ENCODE results near the gene C10orf71. TPM values are rescaled to one million over a fixed set of nuclear protein-coding genes. Genes with fewer than 3 reads are reported as not detected.

C10orf71 gene
- total RNA-seq, 1 donor: not detected

GRCh38 chr10:49364747-49365146, 65.8 kb downstream of the C10orf71 start:
- TF ChIP-seq, protein P1, sequence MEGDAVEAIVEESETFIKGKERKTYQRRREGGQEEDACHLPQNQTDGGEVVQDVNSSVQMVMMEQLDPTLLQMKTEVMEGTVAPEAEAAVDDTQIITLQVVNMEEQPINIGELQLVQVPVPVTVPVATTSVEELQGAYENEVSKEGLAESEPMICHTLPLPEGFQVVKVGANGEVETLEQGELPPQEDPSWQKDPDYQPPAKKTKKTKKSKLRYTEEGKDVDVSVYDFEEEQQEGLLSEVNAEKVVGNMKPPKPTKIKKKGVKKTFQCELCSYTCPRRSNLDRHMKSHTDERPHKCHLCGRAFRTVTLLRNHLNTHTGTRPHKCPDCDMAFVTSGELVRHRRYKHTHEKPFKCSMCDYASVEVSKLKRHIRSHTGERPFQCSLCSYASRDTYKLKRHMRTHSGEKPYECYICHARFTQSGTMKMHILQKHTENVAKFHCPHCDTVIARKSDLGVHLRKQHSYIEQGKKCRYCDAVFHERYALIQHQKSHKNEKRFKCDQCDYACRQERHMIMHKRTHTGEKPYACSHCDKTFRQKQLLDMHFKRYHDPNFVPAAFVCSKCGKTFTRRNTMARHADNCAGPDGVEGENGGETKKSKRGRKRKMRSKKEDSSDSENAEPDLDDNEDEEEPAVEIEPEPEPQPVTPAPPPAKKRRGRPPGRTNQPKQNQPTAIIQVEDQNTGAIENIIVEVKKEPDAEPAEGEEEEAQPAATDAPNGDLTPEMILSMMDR (IDR thresholded peaks at IDR 0.05; ENCODE audit: insufficient read depth, low read depth, low read length): no peak
- no peak overlapping the region for H3K4me3 ChIP-seq (ENCODE audit: low read depth, low read length)

DNA sequence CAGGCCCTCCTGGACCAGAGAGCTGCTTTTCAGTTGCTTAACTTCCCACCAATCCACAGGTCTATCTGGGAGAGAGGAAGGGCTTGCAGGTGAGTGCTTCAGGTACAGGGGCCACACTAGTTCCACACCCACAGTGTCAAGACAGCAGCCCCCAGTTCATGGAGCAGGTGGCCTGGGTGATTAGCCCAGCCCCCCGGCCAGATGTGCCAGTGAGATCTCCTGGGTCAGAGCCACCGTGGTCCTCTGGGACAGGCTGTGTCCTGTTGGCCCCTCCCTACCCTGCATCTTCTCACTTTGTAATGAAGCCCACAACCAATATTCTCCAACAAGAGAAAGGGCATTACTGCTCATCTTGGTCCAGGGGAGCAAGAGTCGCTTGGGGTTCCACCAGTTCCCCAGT, 66.3 kb downstream of the C10orf71 start:
- no peak overlapping the region for H3K4me3 ChIP-seq (ENCODE audit: low read depth, low read length)
- no peak for DNase-seq (ENCODE audit: low read depth)
- TF ChIP-seq, protein P1 (IDR thresholded peaks at IDR 0.05; ENCODE audit: insufficient read depth, low read depth, low read length): no peak

More at GRCh38 chr10:49364747-49365146, 65.8 kb downstream of the C10orf71 start:
- DNase-seq (ENCODE audit: low read depth): no peak

- TF ChIP-seq, protein P1 (IDR thresholded peaks at IDR 0.05; ENCODE audit: insufficient read depth, low read depth, low read length): no peak
- no peak overlapping the region for H3K4me3 ChIP-seq (ENCODE audit: low read depth, low read length)
- DNase-seq (ENCODE audit: low read depth): no peak
Measured at GRCh38 chr10:49365675-49366415, 66.9 kb downstream of the C10orf71 start.

DNA sequence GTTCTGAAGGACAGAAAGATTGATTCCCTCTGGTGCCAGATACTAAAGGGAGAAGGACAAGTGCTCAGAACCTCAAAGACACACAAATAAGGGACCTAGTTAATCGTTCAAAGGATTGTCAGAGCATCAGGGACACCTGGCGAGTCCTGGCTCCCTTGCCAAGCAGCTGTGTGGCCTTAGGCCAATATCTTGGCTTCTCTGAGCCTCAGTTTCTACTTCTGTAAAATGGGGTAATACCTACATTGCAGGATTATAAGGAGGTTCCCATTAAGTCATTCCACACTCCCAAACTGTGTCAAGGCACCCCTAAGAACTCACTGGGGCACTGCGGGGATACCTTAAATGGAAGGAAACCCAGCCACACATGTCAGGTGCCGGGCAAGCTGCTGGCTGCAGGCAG, 67.5 kb downstream of the C10orf71 start:
- no peak overlapping the region for H3K4me3 ChIP-seq (ENCODE audit: low read depth, low read length)
- TF ChIP-seq, protein P1 (IDR thresholded peaks at IDR 0.05; ENCODE audit: insufficient read depth, low read depth, low read length): no peak
- no peak for DNase-seq (ENCODE audit: low read depth)

GRCh38 chr10:49367600-49367999, 68.6 kb downstream of the C10orf71 start:
- no peak for DNase-seq (ENCODE audit: low read depth)
- TF ChIP-seq, protein P1 (IDR thresholded peaks at IDR 0.05; ENCODE audit: insufficient read depth, low read depth, low read length): no peak
- no peak overlapping the region for H3K4me3 ChIP-seq (ENCODE audit: low read depth, low read length)

- no peak overlapping the region for H3K4me3 ChIP-seq (ENCODE audit: low read depth, low read length)
- DNase-seq (ENCODE audit: low read depth): no peak
- TF ChIP-seq, protein P1 (IDR thresholded peaks at IDR 0.05; ENCODE audit: insufficient read depth, low read depth, low read length): no peak
Measured at GRCh38 chr10:49368256-49368655, 69.3 kb downstream of the C10orf71 start.

All from fibroblast of villous mesenchyme (primary cell).